ENCODE results near the gene ADGRB3.

DNA sequence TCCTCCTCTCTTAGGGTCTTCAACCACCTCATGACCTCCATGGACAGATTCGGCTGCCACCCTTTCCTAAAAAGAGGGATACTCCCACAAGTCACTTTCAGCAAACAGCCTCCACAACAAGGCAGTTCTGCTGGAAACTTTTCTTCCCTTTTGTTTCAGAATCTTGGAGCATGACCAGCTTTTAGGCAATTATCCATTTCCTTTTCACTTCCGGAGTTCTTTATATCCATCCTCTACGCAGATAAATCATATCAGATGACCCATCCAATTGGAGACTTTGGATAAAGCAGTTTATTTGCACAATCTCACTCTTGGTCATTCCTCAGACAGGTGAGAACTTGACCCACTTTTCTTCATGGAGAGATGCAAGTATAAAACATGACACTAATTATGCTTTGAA, 763.2 kb downstream of the ADGRB3 start:
- no peak for TF ChIP-seq POLR2A (IDR thresholded peaks at IDR 0.05)
- TF ChIP-seq CTCF (IDR thresholded peaks at IDR 0.05 in 8 of 11, conservative IDR thresholded peaks at IDR 0.05 in 3 of 11) = no peak

Data from spleen (tissue), 7 donors.